Upper lobe of right lung (tissue), 1 donor: ENCODE data around the gene PRKG1. TPM values are rescaled to one million over a fixed set of nuclear protein-coding genes. Genes with fewer than 3 reads are reported as not detected.

Experiments used
- ATAC-seq: fragments of 200-7000 bp; cut with Tn5 transposase; one replicate; pipeline ENCODE4 v1.9.1; 2020; ENCODE audit warnings: mild to moderate bottlenecking, moderate library complexity
- DNase-seq: peaks from one replicate; pipeline ENCODE4 v3.0.0-alpha.2; 2020
- H3K27ac ChIP-seq: fragments of 200-600 bp; one replicate; pipeline ENCODE4 v1.8.0; 2022
- H3K27me3 ChIP-seq: fragments of 200-600 bp; one replicate; pipeline ENCODE4 v1.8.0; 2022; ENCODE audit warnings: mild to moderate bottlenecking
- H3K36me3 ChIP-seq: fragments of 200-600 bp; one replicate; pipeline ENCODE4 v1.8.0; 2022
- H3K4me1 ChIP-seq: fragments of 200-600 bp; one replicate; pipeline ENCODE4 v1.8.0; 2022
- H3K4me3 ChIP-seq: fragments of 200-600 bp; one replicate; pipeline ENCODE4 v1.8.0; 2022; ENCODE audit warnings: mild to moderate bottlenecking
- H3K9me3 ChIP-seq: fragments of 200-600 bp; one replicate; pipeline ENCODE4 v1.8.0; 2022
- intact Hi-C: fragments of 100-400 bp; cut with DNase I; formaldehyde crosslinking; loops from one replicate; pipeline ENCODE4 v1.11.0; 2022
- total RNA-seq: library from RNA; stranded (reverse); fragmentation: NEBNext Ultra II Directional; extraction: Animal tissue kit (Norgen Biotek cat#: 25700); gene quantifications from one replicate; pipeline ENCODE4 v1.2.1, GENCODE V29; 2021
- TF ChIP-seq, protein P1 (sequence below): fragments of 200-600 bp; IDR thresholded peaks from one replicate; pipeline ENCODE4 v1.8.0; 2022; ENCODE audit warnings: antibody characterized with exemption
- donor health status: DM: no; HTN: yes; CAD: no; lungs with severe emphysema.

Gene PRKG1
- total RNA-seq, 1 donor from 2014 or later, result 30.0 TPM

DNA sequence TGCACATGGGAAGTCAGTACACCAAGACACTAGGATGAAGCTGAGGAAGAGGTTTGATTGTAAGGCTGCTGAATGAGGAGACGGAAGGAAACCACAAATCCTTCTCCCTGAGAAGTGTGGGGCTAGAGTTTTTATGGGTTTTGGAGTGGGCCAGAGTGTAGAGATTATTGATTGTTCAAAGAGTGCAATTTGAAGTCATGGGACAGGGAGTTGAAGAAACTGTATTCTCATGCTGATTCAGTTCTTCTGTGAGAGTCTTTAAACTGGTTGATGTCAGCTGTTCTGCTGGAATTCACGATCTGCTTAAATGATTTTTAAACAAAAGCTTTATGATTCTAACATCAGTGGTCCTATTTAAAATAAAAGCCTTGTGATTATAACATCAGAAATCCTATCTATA is 533.9 kb downstream of the PRKG1 start:
- Histone ChIP-seq H3K27ac (no peak overlapping the region), H3K4me3 (no peak overlapping the region), H3K4me1 (no peaks in the 10 kb centered on the region), H3K27me3 (no peaks in the 10 kb centered on the region), H3K9me3 (no peaks in the 10 kb centered on the region), H3K36me3 (no peaks in the 10 kb centered on the region)
- intact Hi-C loops, result no loop called here
- DNase-seq, result no peak
- ATAC-seq, result no peak
- TF ChIP-seq, protein P1, sequence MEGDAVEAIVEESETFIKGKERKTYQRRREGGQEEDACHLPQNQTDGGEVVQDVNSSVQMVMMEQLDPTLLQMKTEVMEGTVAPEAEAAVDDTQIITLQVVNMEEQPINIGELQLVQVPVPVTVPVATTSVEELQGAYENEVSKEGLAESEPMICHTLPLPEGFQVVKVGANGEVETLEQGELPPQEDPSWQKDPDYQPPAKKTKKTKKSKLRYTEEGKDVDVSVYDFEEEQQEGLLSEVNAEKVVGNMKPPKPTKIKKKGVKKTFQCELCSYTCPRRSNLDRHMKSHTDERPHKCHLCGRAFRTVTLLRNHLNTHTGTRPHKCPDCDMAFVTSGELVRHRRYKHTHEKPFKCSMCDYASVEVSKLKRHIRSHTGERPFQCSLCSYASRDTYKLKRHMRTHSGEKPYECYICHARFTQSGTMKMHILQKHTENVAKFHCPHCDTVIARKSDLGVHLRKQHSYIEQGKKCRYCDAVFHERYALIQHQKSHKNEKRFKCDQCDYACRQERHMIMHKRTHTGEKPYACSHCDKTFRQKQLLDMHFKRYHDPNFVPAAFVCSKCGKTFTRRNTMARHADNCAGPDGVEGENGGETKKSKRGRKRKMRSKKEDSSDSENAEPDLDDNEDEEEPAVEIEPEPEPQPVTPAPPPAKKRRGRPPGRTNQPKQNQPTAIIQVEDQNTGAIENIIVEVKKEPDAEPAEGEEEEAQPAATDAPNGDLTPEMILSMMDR, result no peak

DNA sequence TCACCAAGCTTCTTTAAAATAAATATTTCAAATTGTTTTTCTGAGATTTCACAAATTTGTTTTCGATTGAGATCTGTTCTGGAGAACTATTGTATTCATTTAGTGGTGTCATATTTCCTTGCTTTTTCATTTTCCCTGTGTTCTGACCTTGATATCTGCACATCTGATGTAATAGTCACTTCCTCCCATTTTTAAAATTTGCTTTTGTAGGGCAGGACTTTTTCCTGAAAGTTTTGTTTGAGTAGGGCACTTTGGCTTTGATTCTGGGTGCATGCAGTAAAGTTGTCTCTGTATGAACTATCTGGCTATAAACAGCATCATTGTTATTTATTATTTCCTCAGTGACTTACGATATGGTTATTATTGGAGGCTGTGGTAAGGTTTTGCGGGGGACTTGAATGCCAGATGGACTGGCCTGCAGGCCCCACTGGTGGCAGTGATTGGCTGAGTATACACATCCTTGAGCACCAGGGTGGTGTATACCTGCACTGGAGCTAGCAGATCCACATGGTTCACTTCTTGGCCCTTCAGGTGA is 541.5 kb downstream of the PRKG1 start:
- Histone ChIP-seq H3K9me3 (no peaks in the 10 kb centered on the region), H3K27me3 (no peaks in the 10 kb centered on the region), H3K27ac (no peak overlapping the region), H3K4me1 (no peaks in the 10 kb centered on the region), H3K4me3 (no peak overlapping the region), H3K36me3 (no peaks in the 10 kb centered on the region)
- TF ChIP-seq, protein P1, result no peak
- no peak for DNase-seq
- intact Hi-C loops, result no loop called here
- ATAC-seq, result no peak

DNA sequence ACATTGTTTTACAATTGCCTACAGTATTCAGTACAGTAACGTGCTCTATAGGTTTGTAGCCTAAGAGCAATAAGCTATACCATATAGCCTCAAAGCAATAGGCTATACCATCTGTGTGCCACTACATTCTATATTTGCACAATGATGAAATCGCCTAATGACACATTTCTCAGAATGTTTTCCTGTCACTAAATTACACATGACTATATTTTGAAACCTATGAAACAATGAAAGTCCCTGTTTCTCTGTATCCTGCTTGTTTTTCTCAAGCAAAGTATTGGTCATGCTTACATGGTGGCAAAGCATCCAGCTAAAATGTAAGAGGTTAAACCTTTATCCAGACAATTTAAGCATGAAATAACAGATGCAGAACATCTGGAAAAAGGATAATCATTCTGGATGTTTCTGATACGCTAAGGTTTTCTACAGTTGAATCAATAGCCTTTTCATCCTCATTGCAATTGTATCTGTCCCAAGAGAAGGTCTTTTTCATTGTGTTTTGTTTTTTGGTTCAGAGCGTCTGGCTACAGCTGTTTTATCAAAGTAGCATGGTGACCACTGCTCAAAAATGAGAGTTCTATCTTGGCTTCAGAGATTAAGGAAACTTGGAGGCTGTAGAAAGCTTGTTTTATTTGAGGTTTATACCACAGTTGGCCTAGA is 543.4 kb downstream of the PRKG1 start:
- Histone ChIP-seq H3K27ac (no peak overlapping the region), H3K27me3 (no peaks in the 10 kb centered on the region), H3K36me3 (no peaks in the 10 kb centered on the region), H3K4me1 (no peaks in the 10 kb centered on the region), H3K4me3 (no peak overlapping the region), H3K9me3 (no peaks in the 10 kb centered on the region)
- TF ChIP-seq, protein P1, result no peak
- no peak for ATAC-seq
- no peak for DNase-seq
- intact Hi-C loops, result no loop called here

DNA sequence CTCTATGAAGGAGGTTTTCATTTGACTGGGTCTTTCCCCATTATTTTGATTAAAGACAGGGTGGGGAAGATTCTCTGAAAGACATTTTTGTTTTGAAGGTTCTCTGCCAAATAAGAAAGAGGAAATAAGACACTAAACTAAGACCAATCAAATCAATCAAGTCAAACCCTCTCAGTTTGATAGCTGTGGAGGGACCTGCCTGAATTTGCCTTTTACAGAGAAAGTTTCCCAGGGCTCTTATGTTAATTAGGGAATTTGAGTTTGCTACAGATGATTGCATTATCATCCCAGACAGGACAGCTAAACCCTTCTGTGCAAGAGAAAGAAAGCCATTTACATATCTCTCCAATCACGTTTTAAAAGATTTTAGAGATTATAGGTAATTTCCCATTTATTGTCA is 545.1 kb downstream of the PRKG1 start:
- intact Hi-C loops, result no loop called here

DNA sequence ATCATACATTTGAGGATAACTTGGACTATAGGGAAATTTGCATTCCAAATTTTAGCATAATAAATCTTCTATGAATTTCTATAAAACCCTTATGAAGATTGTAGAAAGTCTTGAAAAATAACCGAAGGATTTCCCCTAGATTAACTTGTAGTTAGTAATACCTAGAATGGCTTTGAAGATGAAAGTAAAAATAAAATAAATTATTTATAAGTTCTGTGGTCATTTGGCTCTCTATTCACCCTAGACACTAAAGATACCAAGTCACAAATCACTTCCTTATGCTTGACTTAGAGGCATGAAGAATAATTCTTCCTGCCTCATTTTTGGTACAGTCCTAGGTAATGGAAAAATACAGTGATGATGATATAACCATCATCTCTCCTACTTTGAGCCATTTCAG is 545.8 kb downstream of the PRKG1 start:
- H3K4me1 ChIP-seq, result no peaks in the 10 kb centered on the region
- TF ChIP-seq, protein P1, result no peak
- ATAC-seq (no peak), DNase-seq (no peak)
- no peaks in the 10 kb centered on the region for H3K27me3 ChIP-seq
- H3K27ac ChIP-seq, result no peak overlapping the region
- intact Hi-C loops, result no loop called here
- H3K9me3 ChIP-seq, result no peaks in the 10 kb centered on the region
- no peak overlapping the region for H3K4me3 ChIP-seq
- H3K36me3 ChIP-seq, result no peaks in the 10 kb centered on the region

More for the DNA sequence above, 545.1 kb downstream of the PRKG1 start:
- TF ChIP-seq, protein P1, result no peak
- Histone ChIP-seq H3K27ac (no peak overlapping the region), H3K4me3 (no peak overlapping the region), H3K27me3 (no peaks in the 10 kb centered on the region), H3K4me1 (no peaks in the 10 kb centered on the region), H3K36me3 (no peaks in the 10 kb centered on the region), H3K9me3 (no peaks in the 10 kb centered on the region)
- ATAC-seq, result no peak
- DNase-seq, result no peak
